SK-N-SH (cell line): ENCODE data around the gene HNRNPM. TPM values are rescaled to one million over a fixed set of nuclear protein-coding genes. Genes with fewer than 3 reads are reported as not detected.

ENCODE experiments used
- CTCF ChIA-PET: fragments of 300-600, 350-600 bp; formaldehyde crosslinking; extraction: SDS; loops from one replicate; lab custom pipeline; 2021; lab: Yijun Ruan, JAX
- POLR2A ChIA-PET: fragments of 350-600 bp; sonication (Branson Sonifier 250); formaldehyde crosslinking; extraction: SDS; loops from one replicate; lab custom pipeline; 2020; ENCODE audit warnings: antibody characterized with exemption, inconsistent platforms; lab: Yijun Ruan, JAX
- DNase-seq: peaks from one replicate; pipeline ENCODE4 v3.0.0; 2012
- H2AFZ ChIP-seq: fragments of 200-600 bp; sonication (generic); 2 replicates; pipeline ENCODE4 v1.8.1; 2016; ENCODE audit warnings: antibody characterized with exemption, mild to moderate bottlenecking, low read depth
- H3F3A ChIP-seq: fragments of 200-600 bp; sonication (generic); replicated peaks from 2 replicates; pipeline ENCODE3; 2016; ENCODE audit warnings: antibody characterized with exemption, mild to moderate bottlenecking; ENCODE audit not compliant: insufficient read depth
- H3K27ac ChIP-seq, 2 experiments: fragments of 200-500 bp in 1 of 2; fragments of 200-600 bp in 1 of 2; sonication (Bioruptor generic) in 1 of 2; sonication (generic), shearing (Covaris generic) in 1 of 2; 2 replicates each; pipeline versions ENCODE4 v1.5.1 to v1.6.1; 2014 to 2016; ENCODE audit warnings: low read depth in 2 of 2, inconsistent platforms in 1 of 2, low read length in 1 of 2, mild to moderate bottlenecking in 1 of 2, mixed read lengths in 1 of 2
- H3K27me3 ChIP-seq: fragments of 200-600 bp; sonication (generic), shearing (Covaris generic); 2 replicates; pipeline ENCODE4 v1.6.1; 2016; ENCODE audit warnings: mixed run types; ENCODE audit not compliant: insufficient read depth
- H3K36me3 ChIP-seq, 2 experiments: fragments of 200-500 bp in 1 of 2; fragments of 200-600 bp in 1 of 2; sonication (Bioruptor generic) in 1 of 2; sonication (generic) in 1 of 2; replicated peaks in 1 of 2; 2 replicates each; pipeline versions ENCODE3 to v1.5.1; 2014 to 2016; ENCODE audit warnings: low read length in 1 of 2, mild to moderate bottlenecking in 1 of 2; ENCODE audit not compliant: insufficient read depth in 2 of 2, control insufficient read depth in 1 of 2
- H3K4me1 ChIP-seq, 2 experiments: fragments of 200-500 bp in 1 of 2; fragments of 200-600 bp in 1 of 2; sonication (Bioruptor generic) in 1 of 2; sonication (generic), shearing (Covaris generic) in 1 of 2; 2 replicates each; pipeline versions ENCODE4 v1.5.1 to v1.6.1; 2014 to 2016; ENCODE audit warnings: low read depth in 1 of 2, low read length in 1 of 2, mixed run types in 1 of 2; ENCODE audit not compliant: insufficient read depth in 2 of 2, control insufficient read depth in 1 of 2
- H3K4me2 ChIP-seq: fragments of 200-600 bp; sonication (generic), shearing (Covaris generic); 2 replicates; pipeline ENCODE4 v1.6.1; 2017; ENCODE audit warnings: mixed run types
- H3K4me3 ChIP-seq, 2 experiments: fragments of 200-500 bp in 1 of 2; fragments of 200-600 bp in 1 of 2; sonication (Bioruptor generic) in 1 of 2; sonication (generic), shearing (Covaris generic) in 1 of 2; 2 replicates each; pipeline versions ENCODE4 v1.5.1 to v1.8.1; 2014 to 2016; ENCODE audit warnings: low read depth in 2 of 2, inconsistent platforms in 1 of 2, low read length in 1 of 2, mild to moderate bottlenecking in 1 of 2, mixed read lengths in 1 of 2, moderate library complexity in 1 of 2
- H3K79me2 ChIP-seq: fragments of 200-600 bp; sonication (generic); 2 replicates; pipeline ENCODE4 v1.8.1; 2017; ENCODE audit warnings: mild to moderate bottlenecking; ENCODE audit not compliant: insufficient read depth
- H3K9ac ChIP-seq: fragments of 200-600 bp; sonication (generic); 2 replicates; pipeline ENCODE4 v1.6.1; 2017; ENCODE audit warnings: mixed run types
- H3K9me2 ChIP-seq: fragments of 200-600 bp; sonication (generic); 2 replicates; pipeline ENCODE4 v1.6.1; 2017; ENCODE audit warnings: mixed run types
- H3K9me3 ChIP-seq: fragments of 200-600 bp; sonication (generic); 2 replicates; pipeline ENCODE4 v1.6.1; 2017; ENCODE audit warnings: mixed run types, mild to moderate bottlenecking, moderate library complexity
- H4K20me1 ChIP-seq: fragments of 200-600 bp; sonication (generic); 2 replicates; pipeline ENCODE4 v1.6.1; 2017; ENCODE audit warnings: mild to moderate bottlenecking, mixed run types; ENCODE audit not compliant: insufficient read depth
- EP300 ChIP-seq, 2 experiments: IDR thresholded peaks; 2 replicates each; pipeline versions ENCODE4 v1.4.0 to v1.6.1; 2012; ENCODE audit warnings: borderline replicate concordance in 1 of 2, low read depth in 1 of 2, low read length in 1 of 2
- EZH2phosphoT487 ChIP-seq: fragments of 200-600 bp; sonication (generic); IDR thresholded peaks from 2 replicates; pipeline ENCODE4 v1.6.1; 2017; ENCODE audit warnings: low read depth, mixed run types, mild to moderate bottlenecking, antibody characterized with exemption, moderate library complexity, borderline replicate concordance
- FOXM1 ChIP-seq: IDR thresholded peaks from 2 replicates; pipeline ENCODE4 v1.4.0; 2012; ENCODE audit warnings: low read depth, mild to moderate bottlenecking
- GATA2 ChIP-seq: sonication (generic); formaldehyde crosslinking; IDR thresholded peaks from 2 replicates; pipeline ENCODE4 v1.5.0; 2020; ENCODE audit warnings: mild to moderate bottlenecking, missing genetic modification reagents
- MEF2A ChIP-seq: IDR thresholded peaks from 2 replicates; pipeline ENCODE4 v1.4.0; 2012; ENCODE audit warnings: low read depth, borderline replicate concordance
- NRF1 ChIP-seq: IDR thresholded peaks from 2 replicates; pipeline ENCODE4 v1.6.1; 2012; ENCODE audit warnings: low read depth, mild to moderate bottlenecking, low read length
- RAD21 ChIP-seq: IDR thresholded peaks from 2 replicates; pipeline ENCODE4 v1.6.1; 2012; ENCODE audit warnings: mild to moderate bottlenecking, low read length
- RCOR1 ChIP-seq: fragments of 150-350 bp; IDR thresholded peaks from 2 replicates; pipeline ENCODE4 v1.6.1; 2017; ENCODE audit warnings: antibody characterized with exemption, low read length
- RXRA ChIP-seq: IDR thresholded peaks from 2 replicates; pipeline ENCODE4 v1.4.0; 2012; ENCODE audit warnings: low read depth, mild to moderate bottlenecking, borderline replicate concordance
- SIN3A ChIP-seq: IDR thresholded peaks from 2 replicates; pipeline ENCODE4 v1.6.1; 2012; ENCODE audit warnings: low read depth, mild to moderate bottlenecking, low read length, moderate library complexity, borderline replicate concordance
- SMC3 ChIP-seq: IDR thresholded peaks from 2 replicates; pipeline ENCODE4 v1.6.1; 2012; ENCODE audit warnings: low read depth, low read length, improper control_type of control experiment
- TAF1 ChIP-seq: IDR thresholded peaks from 2 replicates; pipeline ENCODE4 v1.6.1; 2012; ENCODE audit warnings: low read depth, mild to moderate bottlenecking, low read length, moderate library complexity, borderline replicate concordance
- YY1 ChIP-seq: IDR thresholded peaks from 2 replicates; pipeline ENCODE4 v1.4.0; 2012; ENCODE audit warnings: low read depth, mild to moderate bottlenecking
- WGBS: methylation state at CpG from one replicate; pipeline ENCODE4 v1.1.6; 2017; ENCODE audit warnings: low lambda C conversion rate; 5-methylcytosine and 5-hydroxymethylcytosine counted together
- polyA plus RNA-seq, 3 experiments: library from polyadenylated mRNA; depleted of rRNA; stranded (reverse); fragments of >200 nt; gene quantifications; 2 replicates each; pipeline ENCODE4 v1.2.3, GENCODE V29; 2012
- TF ChIP-seq, protein P1 (sequence below): fragments of 200-600 bp; sonication (generic); IDR thresholded peaks from 2 replicates; pipeline ENCODE4 v1.6.1; 2017; ENCODE audit warnings: antibody characterized with exemption, mild to moderate bottlenecking, moderate library complexity
- TF ChIP-seq, protein P2 (sequence below): fragments of 150-350 bp; IDR thresholded peaks from 2 replicates; pipeline ENCODE4 v1.6.1; 2017; ENCODE audit warnings: antibody characterized with exemption, low read length, low read depth, borderline replicate concordance
- TF ChIP-seq, protein P3 (sequence below): IDR thresholded peaks from 2 replicates; pipeline ENCODE4 v1.4.0; 2012; ENCODE audit warnings: low read depth
- TF ChIP-seq, protein P4 (sequence below): IDR thresholded peaks from 2 replicates; pipeline ENCODE4 v1.4.0; 2012; ENCODE audit warnings: low read depth, borderline replicate concordance

Gene HNRNPM
- polyA plus RNA-seq, 1 of the 3 experiments (the other 2 are of a cell fraction) = 205 TPM

DNA sequence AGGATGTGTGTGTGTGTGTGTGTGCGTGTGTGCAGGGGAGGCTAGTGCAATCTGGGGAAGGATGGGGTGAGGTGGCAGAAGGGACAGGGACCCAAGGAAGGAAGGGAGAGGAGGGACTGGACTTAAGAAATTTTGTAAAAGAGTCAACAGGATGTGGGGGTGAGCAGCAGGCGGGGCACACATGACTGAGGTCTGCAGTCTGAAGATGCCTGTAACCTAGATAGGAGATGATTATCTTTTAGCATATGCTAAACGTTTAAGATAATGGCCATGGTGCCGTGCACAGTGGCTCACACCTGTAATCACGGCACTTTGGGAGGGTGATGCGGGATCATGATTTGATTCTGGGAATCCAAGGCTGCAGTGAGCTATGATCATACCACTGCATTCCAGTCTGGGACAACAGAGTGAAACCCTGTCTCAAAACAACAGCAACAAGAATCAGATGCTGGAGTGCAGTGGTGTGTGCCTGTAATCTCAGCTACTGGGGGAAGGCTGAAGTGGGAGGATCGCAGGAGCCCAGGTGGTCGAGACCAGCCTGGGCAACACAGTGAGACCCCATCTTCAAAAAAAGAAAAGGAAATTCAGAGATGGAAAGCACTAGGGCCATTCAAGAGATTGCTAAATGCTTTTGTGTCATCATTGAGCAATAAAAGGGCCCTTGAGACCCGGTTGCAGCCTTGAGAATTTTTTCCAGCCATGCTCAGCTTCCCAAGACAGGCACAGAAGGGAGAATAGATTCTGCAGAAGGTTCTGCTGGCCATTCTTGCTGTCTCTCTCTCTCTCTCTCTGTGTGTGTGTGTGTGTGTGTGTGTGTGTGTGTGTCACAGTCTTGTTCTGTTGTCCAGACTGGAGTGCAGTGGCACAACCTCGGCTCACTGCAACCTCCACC is 73.0 kb downstream of the HNRNPM start (continued):
- TF ChIP-seq, protein P1, sequence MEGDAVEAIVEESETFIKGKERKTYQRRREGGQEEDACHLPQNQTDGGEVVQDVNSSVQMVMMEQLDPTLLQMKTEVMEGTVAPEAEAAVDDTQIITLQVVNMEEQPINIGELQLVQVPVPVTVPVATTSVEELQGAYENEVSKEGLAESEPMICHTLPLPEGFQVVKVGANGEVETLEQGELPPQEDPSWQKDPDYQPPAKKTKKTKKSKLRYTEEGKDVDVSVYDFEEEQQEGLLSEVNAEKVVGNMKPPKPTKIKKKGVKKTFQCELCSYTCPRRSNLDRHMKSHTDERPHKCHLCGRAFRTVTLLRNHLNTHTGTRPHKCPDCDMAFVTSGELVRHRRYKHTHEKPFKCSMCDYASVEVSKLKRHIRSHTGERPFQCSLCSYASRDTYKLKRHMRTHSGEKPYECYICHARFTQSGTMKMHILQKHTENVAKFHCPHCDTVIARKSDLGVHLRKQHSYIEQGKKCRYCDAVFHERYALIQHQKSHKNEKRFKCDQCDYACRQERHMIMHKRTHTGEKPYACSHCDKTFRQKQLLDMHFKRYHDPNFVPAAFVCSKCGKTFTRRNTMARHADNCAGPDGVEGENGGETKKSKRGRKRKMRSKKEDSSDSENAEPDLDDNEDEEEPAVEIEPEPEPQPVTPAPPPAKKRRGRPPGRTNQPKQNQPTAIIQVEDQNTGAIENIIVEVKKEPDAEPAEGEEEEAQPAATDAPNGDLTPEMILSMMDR = no peak
- TF ChIP-seq SIN3A = no peak

DNA sequence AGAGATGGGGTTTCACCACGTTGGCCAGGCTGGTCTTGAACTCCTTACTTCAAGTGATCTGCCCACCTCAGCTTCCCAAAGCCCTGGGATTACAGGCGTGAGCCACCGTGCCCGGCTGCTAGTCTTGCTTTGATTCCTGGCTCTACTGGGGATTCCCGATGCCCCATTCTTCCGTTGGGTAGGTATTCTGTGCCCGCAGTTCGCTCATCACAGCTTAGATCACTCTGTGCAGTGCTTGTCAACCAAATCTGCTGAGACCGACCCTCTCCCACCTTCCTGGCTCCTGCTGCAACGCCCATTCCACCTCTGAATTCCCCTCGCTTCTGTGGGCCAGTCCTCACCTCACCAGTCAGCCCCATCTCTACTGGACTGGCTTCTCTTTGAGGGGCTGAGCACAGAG is 73.8 kb downstream of the HNRNPM start:
- no peaks in the 10 kb centered on the region for H3K79me2 ChIP-seq
- no peak overlapping the region for H3K27ac ChIP-seq
- H4K20me1 ChIP-seq = no peaks in the 10 kb centered on the region
- CTCF ChIA-PET = interaction anchor here (0.7 kb wide), 1 partner anchor 1369 kb away, joined by 3 read pairs; no protein-coding TSS in a partner anchor
- no peak for TF ChIP-seq NRF1
- TF ChIP-seq, protein P2, sequence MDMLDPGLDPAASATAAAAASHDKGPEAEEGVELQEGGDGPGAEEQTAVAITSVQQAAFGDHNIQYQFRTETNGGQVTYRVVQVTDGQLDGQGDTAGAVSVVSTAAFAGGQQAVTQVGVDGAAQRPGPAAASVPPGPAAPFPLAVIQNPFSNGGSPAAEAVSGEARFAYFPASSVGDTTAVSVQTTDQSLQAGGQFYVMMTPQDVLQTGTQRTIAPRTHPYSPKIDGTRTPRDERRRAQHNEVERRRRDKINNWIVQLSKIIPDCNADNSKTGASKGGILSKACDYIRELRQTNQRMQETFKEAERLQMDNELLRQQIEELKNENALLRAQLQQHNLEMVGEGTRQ = no peak
- TF ChIP-seq SIN3A = no peak
- no peak for TF ChIP-seq EP300 (IDR thresholded peaks at IDR 0.05; ENCODE audit: borderline replicate concordance in 1 of 2, low read depth in 1 of 2, low read length in 1 of 2)
- no peak for TF ChIP-seq SMC3
- TF ChIP-seq GATA2 (CRISPR knock-in tag) = no peak
- TF ChIP-seq, protein P3, sequence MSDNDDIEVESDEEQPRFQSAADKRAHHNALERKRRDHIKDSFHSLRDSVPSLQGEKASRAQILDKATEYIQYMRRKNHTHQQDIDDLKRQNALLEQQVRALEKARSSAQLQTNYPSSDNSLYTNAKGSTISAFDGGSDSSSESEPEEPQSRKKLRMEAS = no peak
- TF ChIP-seq YY1 = no peak
- no peak for TF ChIP-seq EZH2phosphoT487
- TF ChIP-seq, protein P4, sequence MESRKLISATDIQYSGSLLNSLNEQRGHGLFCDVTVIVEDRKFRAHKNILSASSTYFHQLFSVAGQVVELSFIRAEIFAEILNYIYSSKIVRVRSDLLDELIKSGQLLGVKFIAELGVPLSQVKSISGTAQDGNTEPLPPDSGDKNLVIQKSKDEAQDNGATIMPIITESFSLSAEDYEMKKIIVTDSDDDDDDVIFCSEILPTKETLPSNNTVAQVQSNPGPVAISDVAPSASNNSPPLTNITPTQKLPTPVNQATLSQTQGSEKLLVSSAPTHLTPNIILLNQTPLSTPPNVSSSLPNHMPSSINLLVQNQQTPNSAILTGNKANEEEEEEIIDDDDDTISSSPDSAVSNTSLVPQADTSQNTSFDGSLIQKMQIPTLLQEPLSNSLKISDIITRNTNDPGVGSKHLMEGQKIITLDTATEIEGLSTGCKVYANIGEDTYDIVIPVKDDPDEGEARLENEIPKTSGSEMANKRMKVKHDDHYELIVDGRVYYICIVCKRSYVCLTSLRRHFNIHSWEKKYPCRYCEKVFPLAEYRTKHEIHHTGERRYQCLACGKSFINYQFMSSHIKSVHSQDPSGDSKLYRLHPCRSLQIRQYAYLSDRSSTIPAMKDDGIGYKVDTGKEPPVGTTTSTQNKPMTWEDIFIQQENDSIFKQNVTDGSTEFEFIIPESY = no peak
- TF ChIP-seq FOXM1 = no peak
- TF ChIP-seq RXRA = no peak
- TF ChIP-seq RAD21 = no peak
- no peak for TF ChIP-seq RCOR1
- TF ChIP-seq MEF2A = no peak
- no peak for TF ChIP-seq TAF1
- H2AFZ ChIP-seq = no peak overlapping the region
- POLR2A ChIA-PET = no interaction called here
- 77% methylated on average over 11 of the region's 11 CpGs for WGBS
- H3K9me2 ChIP-seq = no peaks in the 10 kb centered on the region
- no peaks in the 10 kb centered on the region for H3K9me3 ChIP-seq
- H3K27me3 ChIP-seq = no peaks in the 10 kb centered on the region
- no peak overlapping the region for H3K4me2 ChIP-seq
- H3F3A ChIP-seq = no peaks in the 10 kb centered on the region
- DNase-seq = no peak
- H3K4me1 ChIP-seq = peaks cover 0 to 3% of the 10 kb centered on the region in 2 experiments; a peak in 2 of 4 replicates
- H3K9ac ChIP-seq = no peak overlapping the region
- H3K4me3 ChIP-seq = no peak overlapping the region
- H3K36me3 ChIP-seq = no peaks in the 10 kb centered on the region
